OCI-LY1 (cell line): ENCODE results near the gene ESYT2.

Experiments used
- CTCF ChIP-seq: fragments of 200-600 bp; sonication (generic), shearing (Covaris generic); IDR thresholded peaks from 2 replicates; pipeline ENCODE4 v1.5.1; 2017; ENCODE audit warnings: mild to moderate bottlenecking, antibody characterized with exemption, low read length, moderate library complexity, mixed read lengths
- EZH2 ChIP-seq: fragments of 200-600 bp; sonication (generic), shearing (Covaris generic); IDR thresholded peaks from 2 replicates; pipeline ENCODE4 v1.8.0; 2017; ENCODE audit warnings: borderline replicate concordance, mixed run types, mild to moderate bottlenecking, antibody characterized with exemption, low read length, moderate library complexity, mixed read lengths

GRCh38 chr7:158747408-158747807 lies 81.9 kb downstream of the ESYT2 start:
- TF ChIP-seq CTCF: no peak
- TF ChIP-seq EZH2: no peak
